Neural cell (in vitro differentiated cells): Measurements from ENCODE around the gene SSR4.

ENCODE experiments used
- CTCF ChIP-seq: fragments of 450-650 bp; IDR thresholded peaks from 2 replicates; pipeline ENCODE4 v1.5.1; 2014; ENCODE audit warnings: antibody characterized with exemption, mild to moderate bottlenecking, moderate library complexity; ENCODE audit not compliant: poor library complexity, severe bottlenecking
- EP300 ChIP-seq: fragments of 450-650 bp; conservative IDR thresholded peaks from 2 replicates; pipeline ENCODE4 v1.6.1; 2014; ENCODE audit warnings: antibody characterized with exemption, mild to moderate bottlenecking, moderate library complexity; ENCODE audit not compliant: poor library complexity, severe bottlenecking
- EZH2 ChIP-seq: fragments of 200-600, 300-800 bp; shearing (Covaris generic), sonication (generic); IDR thresholded peaks from 2 replicates; pipeline ENCODE4 v1.6.1; 2014; ENCODE audit warnings: antibody characterized with exemption, low read length, borderline replicate concordance, mild to moderate bottlenecking; ENCODE audit not compliant: insufficient read depth, poor library complexity, severe bottlenecking
- MXI1 ChIP-seq: fragments of 450-650 bp; conservative IDR thresholded peaks from 2 replicates; pipeline ENCODE4 v1.6.1; 2014; ENCODE audit warnings: antibody characterized with exemption, mild to moderate bottlenecking; ENCODE audit not compliant: poor library complexity, severe bottlenecking
- POLR2AphosphoS5 ChIP-seq: IDR thresholded peaks from 2 replicates; pipeline ENCODE4 v1.6.1; 2012
- RAD21 ChIP-seq: fragments of 450-650 bp; conservative IDR thresholded peaks from 2 replicates; pipeline ENCODE4 v1.6.1; 2014; ENCODE audit warnings: antibody characterized with exemption, mild to moderate bottlenecking, moderate library complexity
- REST ChIP-seq: IDR thresholded peaks from 2 replicates; pipeline ENCODE4 v1.6.1; 2012; ENCODE audit warnings: borderline replicate concordance
- TAF1 ChIP-seq: IDR thresholded peaks from 2 replicates; pipeline ENCODE4 v1.6.1; 2012; ENCODE audit warnings: low read depth

- TF ChIP-seq REST (no peak), TAF1 (no peak), RAD21 (no peak), POLR2AphosphoS5 (no peak), CTCF (no peak), MXI1 (no peak), EZH2 (no peak), EP300 (no peak)
Measured at GRCh38 chrX:153825042-153825441, 30.6 kb downstream of the SSR4 start.
